Right ventricle myocardium inferior (tissue), 1 donor: ENCODE measurements around the gene CYP2F1. TPM values are rescaled to one million over a fixed set of nuclear protein-coding genes. Genes with fewer than 3 reads are reported as not detected.
"Not testable (repeated sequence)": the region's sequence is repeated elsewhere in the genome, so short reads cannot be mapped to it uniquely, and the experiment has no call there.

Experiments
- ATAC-seq: fragments of 200-7000 bp; cut with Tn5 transposase; one replicate; pipeline ENCODE4 v1.9.1; 2020; ENCODE audit warnings: mild to moderate bottlenecking, moderate library complexity
- DNase-seq: peaks from one replicate; pipeline ENCODE4 v3.0.0; 2021; ENCODE audit errors: missing footprints
- intact Hi-C: fragments of 100-400 bp; cut with DNase I; formaldehyde crosslinking; loops from one replicate; pipeline ENCODE4 v1.11.0; 2022
- long read RNA-seq: library from polyadenylated mRNA; unstranded; transcript quantifications from one replicate; pipeline ENCODE4 v2.0.0, GENCODE V29; 2021
- total RNA-seq: library from RNA; stranded (reverse); fragmentation: NEBNext Ultra II Directional; extraction: Animal tissue kit (Norgen Biotek cat#: 25700); gene quantifications from one replicate; pipeline ENCODE4 v1.2.1, GENCODE V29; 2021
- donor health status: DM: no; HTN: yes; CAD: no; lungs with severe emphysema.

Gene CYP2F1
- total RNA-seq, result not detected
- long read RNA-seq, result 0 reads

DNA sequence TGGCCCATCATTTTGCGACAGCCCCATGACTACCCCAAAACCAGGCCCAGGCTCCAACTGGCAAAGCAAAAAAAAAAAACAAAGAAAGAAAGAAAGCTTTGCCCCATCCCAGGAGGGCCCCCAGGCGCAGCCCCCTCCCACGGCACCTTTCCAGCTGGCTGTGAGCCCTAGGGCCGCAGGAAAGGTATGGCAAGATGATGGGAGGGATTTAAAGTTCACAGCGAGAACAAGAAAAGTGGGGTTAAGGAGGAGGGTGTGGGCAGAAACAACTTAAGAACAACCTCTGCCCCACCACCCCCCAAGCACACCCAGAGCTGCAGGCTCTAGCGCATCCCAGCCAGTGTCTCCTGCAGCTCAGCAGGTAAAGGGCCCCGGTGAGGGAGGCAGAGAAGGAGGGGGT, at the start of gene CYP2F1:
Gene CYP2F1, plus strand, starts transcription at position 301 of the 400 bp plus-strand sequence. CDS start 1,757 bp downstream, outside the sequence.
- intact Hi-C loops, result no loop called here
- no peak for DNase-seq
- ATAC-seq, result no peak

GRCh38 chr19:41064974-41065569, 49.2 kb upstream of the CYP2F1 start:
- intact Hi-C loops, result no loop called here
- ATAC-seq (no peak), DNase-seq (no peak)

GRCh38 chr19:41076286-41076685, 37.9 kb upstream of the CYP2F1 start:
- DNase-seq (no peak), ATAC-seq (no peak)
- intact Hi-C loops, result no loop called here

DNA sequence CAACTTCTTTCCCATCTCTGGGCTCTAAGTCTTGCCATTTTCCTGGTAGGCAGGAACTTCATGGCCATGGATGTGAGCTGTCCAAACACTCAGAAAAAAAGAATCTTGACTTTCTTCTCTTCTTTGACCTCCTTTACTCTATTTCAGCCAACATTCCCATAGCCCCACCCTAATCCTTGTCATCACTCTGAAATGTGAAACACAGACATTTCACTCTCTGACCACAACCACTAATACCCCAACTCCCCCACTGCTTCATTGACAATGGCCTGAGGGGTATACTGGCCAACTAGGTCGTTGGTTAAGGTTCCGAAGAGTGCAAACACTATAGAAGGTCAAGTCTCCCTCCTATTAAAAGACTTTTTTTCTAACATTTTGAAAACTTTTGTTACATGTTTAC, 30.7 kb upstream of the CYP2F1 start:
- no peak for DNase-seq
- intact Hi-C loops, result no loop called here
- ATAC-seq, result no peak

DNA sequence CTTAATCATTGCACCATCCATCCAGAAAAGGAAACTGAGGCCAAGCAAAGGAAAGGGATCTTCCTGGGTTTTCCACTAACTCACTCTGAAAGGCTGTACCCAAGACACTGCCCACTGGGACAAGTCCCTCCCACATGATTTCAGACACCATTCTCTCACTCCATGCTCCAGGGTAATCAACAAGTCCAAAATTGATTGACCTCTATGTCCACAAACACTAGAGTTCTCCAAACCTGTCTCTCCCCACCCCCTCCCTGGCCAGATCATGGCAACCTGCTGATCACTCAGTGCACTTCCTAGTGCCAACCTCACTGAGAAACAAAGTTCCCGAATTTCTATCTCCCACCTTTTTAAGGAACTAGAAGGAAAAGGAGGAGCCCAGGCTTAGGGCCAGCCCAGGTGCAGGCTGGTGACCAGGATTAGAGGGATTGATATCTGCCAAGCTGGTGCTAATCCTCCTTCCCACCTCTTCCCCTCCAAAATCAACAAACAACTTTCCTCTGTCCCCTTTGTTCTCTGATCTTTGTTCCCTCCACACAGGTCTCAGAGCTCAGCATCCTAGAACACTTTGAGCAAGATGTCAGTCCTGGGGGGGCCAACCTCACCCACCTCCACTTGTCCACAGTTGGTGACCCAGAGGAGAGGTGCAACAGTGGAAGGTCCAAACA, 28.4 kb upstream of the CYP2F1 start:
- no peak for ATAC-seq
- DNase-seq, result no peak
- intact Hi-C loops, result no loop called here

DNA sequence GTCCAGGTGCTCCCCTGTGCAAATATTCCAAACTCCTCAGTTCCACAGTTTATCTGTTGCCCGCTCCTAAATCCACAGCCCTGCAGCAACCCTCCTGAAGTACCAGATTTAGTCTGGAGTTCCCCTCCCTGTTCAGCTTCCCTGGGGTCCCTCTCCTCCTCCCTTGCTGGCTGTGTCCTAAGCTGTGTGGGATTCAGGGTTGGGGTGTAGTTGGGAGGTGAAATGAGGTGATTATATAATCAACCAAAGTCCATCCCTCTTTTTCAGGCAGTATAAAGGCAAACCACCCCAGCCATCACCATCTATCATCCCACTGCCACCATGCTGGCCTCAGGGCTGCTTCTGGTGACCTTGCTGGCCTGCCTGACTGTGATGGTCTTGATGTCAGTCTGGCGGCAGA, 26.1 kb upstream of the CYP2F1 start, which contains the start of gene CYP2A13:
Gene CYP2A13, plus strand, starts transcription at position 301 of the 400 bp plus-strand sequence. Its CDS starts 21 bp downstream, at position 322.
- ATAC-seq (no peak), DNase-seq (no peak)
- intact Hi-C loops, result no loop called here

GRCh38 chr19:41089959-41090358, 24.3 kb upstream of the CYP2F1 start:
- DNase-seq (no peak), ATAC-seq (no peak)
- intact Hi-C loops, result no loop called here

- ATAC-seq (no peak), DNase-seq (no peak)
- intact Hi-C loops, result no loop called here
Observed at GRCh38 chr19:41095703-41096102, 18.5 kb upstream of the CYP2F1 start.

- no peak for ATAC-seq
- no peak for DNase-seq
- intact Hi-C loops, result no loop called here
Observed at GRCh38 chr19:41096353-41096752, 17.9 kb upstream of the CYP2F1 start.

GRCh38 chr19:41097302-41097701, 16.9 kb upstream of the CYP2F1 start:
- DNase-seq (no peak), ATAC-seq (no peak)
- intact Hi-C loops, result no loop called here

DNA sequence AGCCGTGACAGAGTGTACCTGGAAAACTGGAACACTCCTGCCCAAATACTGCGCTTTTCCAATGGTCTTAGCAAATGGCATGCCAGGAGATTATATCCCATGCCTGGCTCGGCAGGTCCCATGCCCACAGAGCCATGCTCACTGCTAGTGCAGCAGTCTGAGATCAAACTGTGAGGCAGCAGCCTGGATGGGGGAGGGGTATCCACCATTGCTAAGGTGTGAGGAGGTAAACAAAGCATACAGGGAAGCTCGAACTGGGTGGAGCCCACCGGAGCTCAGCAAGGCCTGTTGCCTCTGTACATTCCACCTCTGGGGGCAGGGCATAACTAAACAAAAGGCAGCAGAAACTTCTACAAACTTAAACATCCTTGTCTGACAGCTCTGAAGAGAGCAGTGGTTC, 15.5 kb upstream of the CYP2F1 start:
- ATAC-seq, result no peak
- intact Hi-C loops, result no loop called here
- no peak for DNase-seq

DNA sequence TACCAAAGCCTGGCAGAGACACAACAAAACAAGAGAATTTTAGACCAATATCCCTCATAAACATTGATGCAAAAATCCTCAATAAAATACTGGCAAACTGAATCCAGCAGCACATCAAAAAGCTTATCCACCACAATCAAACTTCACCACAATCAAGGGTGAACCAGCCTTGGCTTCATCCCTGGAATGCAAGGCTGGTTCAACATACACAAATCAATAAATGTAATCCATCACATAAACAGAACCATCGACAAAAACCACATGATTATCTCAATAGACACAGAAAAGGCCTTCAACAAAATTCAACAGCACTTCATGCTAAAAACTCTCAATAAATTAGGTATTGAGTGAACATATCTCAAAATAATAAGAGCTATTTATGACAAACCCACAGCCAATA, 12.0 kb upstream of the CYP2F1 start:
- DNase-seq, ATAC-seq, intact Hi-C loops: not testable (repeated sequence)

DNA sequence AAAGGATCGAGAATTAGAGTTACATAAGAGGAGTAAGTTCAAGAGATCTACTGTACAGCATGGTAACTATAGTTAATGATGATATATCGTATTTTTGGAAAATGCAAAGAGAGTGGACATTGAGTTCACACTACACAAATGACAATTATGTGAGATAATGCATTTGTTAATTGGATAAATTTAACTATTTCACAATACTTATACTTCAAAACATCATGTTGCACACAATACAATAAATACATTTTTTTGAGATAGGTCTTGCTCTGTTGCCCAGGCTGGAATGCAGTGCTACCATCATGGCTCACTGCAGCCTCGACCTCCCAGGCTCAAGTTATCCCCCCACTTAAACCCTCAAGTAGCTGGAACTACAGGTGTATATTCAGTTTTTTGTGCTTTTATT, 8.1 kb upstream of the CYP2F1 start:
- ATAC-seq, result no peak
- intact Hi-C loops, result no loop called here

DNA sequence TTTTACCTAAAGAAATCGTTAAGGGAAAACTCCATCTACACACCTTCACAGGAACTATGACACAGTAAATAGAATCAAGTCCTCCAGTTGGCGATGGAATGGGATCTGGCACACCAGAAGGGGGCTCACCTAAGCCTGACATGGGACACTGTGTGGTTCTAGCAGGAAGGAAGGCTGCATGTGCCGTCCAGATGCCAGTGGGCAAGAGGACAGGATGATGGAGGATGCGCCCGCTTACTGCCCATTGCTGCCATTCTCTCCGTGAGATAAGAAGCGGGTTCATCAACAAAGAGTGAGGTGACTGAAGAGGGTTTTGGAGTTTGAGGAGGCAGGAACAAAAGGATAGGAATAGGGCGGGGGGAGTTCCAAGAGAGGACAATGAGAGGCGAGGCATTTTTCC, 2.9 kb upstream of the CYP2F1 start:
- ATAC-seq (no peak), DNase-seq (no peak)

More for the DNA sequence above, 8.1 kb upstream of the CYP2F1 start:
- DNase-seq, result no peak

GRCh38 chr19:41111750-41112295, 2.4 kb upstream of the CYP2F1 start:
- ATAC-seq (no peak), DNase-seq (no peak)
- intact Hi-C loops, result no loop called here

More for the DNA sequence above, 2.9 kb upstream of the CYP2F1 start:
- intact Hi-C loops, result no loop called here

DNA sequence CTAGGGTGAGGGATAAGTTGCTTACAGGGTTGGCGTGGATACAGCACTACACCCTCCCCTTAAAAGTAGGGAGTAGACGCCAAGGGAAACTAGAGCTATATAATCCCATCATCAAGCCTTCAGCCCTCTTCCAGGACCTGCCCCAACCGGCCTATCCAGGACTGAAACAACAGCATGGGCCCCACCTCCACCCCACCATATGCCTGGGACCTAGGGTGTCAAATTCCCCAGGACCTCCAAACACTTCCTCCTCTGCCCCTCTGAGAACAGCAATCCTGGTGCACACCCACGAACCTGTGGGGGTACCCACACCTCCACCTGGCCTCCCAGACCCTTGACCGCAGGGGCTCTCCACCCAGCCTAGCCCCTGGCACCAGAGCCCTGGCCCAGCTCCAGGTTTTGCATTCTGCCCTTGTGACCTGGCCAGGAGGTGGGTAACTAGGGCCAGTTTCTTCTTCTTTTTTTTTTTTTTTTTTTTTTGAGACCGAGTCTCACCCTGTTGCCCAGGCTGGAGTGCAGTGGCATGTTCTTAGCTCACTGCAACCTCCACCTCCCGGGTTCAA, 1.4 kb upstream of the CYP2F1 start:
- intact Hi-C loops, result no loop called here
- ATAC-seq (no peak), DNase-seq (no peak)

DNA sequence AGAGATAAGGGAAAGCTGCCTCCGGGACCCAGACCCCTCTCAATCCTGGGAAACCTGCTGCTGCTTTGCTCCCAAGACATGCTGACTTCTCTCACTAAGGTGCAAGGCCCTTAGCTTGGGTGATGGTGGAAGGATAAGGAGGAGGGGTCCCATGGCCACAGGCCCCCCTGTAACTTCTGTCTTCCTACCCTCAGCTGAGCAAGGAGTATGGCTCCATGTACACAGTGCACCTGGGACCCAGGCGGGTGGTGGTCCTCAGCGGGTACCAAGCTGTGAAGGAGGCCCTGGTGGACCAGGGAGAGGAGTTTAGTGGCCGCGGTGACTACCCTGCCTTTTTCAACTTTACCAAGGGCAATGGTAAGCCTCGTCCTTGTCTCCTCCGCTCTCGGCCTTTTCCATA, 2.0 kb downstream of the CYP2F1 start:
- intact Hi-C loops, result no loop called here
- DNase-seq (no peak), ATAC-seq (no peak)

DNA sequence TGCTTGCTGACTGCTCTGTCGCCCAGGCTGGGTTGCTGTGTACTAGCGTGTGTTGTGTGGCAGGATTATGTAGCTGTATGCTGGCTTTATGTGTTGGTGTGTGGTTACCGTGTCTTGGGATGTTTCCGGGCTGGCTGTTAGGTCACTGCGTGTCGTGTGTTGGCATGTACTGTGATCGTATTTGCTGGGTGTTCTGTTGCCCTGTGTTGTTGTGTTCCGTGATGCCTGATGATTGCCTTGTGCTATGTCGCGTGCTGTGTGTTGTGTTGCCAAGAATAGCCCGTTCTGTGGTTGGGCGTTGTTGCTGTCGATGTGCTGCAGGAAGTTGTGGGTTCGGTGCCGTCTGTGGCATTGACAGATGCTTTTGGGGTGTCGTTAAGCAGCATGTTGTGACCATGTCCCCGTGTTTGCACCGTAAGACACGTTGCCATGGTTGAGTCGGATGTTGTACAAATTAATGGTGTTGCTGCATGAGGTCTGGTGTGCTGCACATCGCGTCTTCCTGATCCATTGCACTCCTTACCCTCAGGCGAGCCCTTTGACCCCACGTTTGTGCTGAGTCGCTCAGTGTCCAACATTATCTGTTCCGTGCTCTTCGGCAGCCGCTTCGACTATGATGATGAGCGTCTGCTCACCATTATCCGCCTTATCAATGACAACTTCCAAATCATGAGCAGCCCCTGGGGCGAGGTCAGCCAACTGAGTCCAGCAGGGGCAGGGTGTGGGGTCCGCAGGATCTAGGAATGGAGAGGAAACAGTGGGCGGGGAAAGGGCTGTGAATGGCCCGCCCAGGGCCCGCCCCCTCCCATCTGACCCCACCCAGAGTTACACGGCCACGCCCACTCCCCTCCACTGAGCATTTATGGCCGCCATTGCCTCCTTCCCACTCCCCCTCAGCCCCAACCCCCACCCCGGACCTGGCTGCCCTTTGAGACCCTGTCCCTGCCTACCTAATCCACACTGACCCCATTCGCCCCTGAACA, 7.0 kb downstream of the CYP2F1 start:
- peak; percentile 26 for ATAC-seq
- intact Hi-C loops, DNase-seq: not testable (repeated sequence)

GRCh38 chr19:41122846-41123245, 8.6 kb downstream of the CYP2F1 start:
- ATAC-seq, DNase-seq, intact Hi-C loops: not testable (repeated sequence)
